ENCODE data around the gene CHST3. TPM values are rescaled to one million over a fixed set of nuclear protein-coding genes. Genes with fewer than 3 reads are reported as not detected.

The CHST3 gene
- total RNA-seq, 1 experiment from 2014 or later = 23.6 TPM

DNA sequence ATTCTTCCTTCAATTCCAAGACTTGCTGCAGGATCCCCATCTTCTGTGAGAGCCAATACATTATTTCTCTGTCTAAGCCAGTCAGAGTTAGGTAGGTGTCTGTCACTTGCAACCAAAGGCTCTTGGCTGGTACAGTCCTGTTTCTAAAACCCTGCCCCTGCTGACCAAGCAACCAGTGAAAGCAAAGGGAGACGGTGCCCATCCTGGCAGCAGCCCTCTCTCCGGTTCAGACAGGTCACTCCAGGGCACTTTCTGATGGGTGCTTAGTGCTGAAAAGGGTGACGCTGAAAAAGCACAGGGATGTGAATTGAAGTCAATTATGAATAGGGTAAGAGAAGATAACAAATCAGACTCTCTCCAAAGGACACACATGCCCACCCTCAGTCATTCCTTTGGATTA lies 86.7 kb downstream of the CHST3 start:
- no peak for DNase-seq (ENCODE audit: low read depth)

DNA sequence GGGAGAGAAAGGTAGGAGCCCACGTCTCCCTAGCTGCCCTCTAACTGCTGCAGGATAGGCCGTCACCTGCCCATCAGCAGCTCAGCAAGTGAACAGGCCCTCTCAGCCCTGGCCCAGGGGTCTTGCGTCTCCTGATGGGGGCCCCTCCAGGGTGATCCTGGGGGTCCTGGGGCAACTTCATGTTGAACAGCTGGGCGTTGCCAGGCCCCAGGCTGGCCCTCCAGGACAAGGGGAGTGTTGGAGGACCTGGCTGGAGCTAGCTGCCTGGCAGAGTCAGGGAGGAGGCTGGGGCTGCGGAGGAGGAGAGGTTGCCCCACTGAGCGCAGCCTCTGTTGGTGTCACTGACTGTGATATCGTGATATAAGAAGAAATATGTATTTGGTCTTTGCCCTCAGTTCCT lies 89.5 kb downstream of the CHST3 start:
- no peak for DNase-seq (ENCODE audit: low read depth)

DNA sequence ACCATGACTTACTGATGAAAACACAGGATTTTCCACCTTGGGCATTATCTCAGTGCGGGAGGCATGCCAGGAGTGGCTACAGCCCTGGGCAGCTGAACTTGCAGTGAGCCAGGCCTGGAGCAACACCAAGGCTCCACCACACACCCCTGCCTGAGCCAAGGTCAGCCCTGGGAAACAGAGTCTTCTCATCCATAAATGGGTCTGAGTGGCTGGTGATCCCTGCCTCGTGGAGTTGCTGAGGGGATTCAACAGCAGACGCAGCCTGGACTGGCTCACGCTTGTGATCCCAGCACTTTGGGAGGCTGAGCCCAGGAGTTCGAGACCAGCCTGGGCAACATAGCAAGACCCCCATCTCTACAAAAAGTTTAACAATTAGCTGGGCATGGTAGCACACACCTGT lies 91.9 kb downstream of the CHST3 start:
- no peak for DNase-seq (ENCODE audit: low read depth)

DNA sequence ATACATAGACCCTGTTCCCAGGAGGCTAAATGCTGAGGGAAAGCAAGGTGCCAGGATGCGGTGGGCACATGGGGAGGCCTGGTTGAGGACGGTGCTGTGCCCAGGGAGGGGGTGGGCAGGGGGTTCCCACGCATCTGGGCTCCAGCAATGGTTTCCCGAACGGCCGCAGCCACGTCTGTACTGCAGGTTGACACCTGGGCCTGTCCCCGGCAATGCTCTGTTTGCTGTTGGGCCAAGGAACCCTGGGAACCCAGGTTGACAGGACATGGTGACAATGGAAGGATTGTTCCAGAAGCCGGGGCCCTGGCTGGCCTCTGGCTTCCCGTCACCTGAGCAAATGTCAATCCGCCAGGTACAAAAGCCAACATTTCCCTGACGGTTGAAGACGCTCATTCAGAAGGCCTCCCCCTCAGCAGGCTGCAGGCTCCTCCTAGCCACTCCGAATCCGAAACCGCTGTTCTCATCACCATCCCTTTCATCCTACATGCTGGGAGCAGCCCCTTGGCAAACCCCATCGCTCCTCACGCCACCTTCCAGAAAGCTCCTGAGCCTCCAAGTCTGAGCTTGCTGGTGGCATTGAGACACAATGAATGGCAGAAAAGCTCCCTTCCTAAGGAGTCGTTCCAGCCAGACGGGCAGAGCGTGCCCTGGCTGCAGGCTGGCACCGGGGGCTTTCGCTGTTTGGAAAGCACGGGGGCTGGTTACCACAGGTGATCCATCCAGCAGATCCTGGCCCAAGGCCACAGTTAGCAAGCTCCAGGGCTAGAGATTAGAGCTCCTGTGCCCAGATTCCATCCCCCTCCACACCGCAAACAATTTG lies 92.9 kb downstream of the CHST3 start:
- DNase-seq (ENCODE audit: low read depth) = no peak

DNA sequence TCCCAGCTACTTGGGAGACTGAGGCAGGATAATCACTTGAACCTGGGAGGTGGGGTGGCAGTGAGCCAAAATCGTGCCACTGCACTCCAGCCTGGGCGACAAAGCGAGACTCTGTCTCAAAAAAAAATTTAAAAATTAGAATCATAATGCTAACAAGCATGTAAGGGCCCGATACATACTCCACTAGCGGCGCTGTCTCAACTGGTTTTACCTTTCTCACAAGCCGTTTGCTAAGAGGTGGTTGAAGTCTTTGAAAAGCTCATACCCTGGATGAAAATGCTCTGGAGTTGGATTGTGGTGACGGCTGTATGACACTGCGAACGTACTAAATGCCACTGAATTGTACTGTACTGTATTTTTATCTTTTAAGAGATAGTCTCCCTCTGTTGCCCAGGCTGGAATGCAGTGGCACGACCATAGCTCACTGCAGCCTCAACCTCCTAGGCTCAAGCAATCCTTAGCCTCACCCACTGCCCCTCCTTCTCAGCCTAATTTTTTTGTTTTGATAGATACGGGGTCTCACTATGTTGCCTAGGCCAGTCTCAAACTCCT lies 94.2 kb downstream of the CHST3 start:
- no peak for DNase-seq (ENCODE audit: low read depth)

DNA sequence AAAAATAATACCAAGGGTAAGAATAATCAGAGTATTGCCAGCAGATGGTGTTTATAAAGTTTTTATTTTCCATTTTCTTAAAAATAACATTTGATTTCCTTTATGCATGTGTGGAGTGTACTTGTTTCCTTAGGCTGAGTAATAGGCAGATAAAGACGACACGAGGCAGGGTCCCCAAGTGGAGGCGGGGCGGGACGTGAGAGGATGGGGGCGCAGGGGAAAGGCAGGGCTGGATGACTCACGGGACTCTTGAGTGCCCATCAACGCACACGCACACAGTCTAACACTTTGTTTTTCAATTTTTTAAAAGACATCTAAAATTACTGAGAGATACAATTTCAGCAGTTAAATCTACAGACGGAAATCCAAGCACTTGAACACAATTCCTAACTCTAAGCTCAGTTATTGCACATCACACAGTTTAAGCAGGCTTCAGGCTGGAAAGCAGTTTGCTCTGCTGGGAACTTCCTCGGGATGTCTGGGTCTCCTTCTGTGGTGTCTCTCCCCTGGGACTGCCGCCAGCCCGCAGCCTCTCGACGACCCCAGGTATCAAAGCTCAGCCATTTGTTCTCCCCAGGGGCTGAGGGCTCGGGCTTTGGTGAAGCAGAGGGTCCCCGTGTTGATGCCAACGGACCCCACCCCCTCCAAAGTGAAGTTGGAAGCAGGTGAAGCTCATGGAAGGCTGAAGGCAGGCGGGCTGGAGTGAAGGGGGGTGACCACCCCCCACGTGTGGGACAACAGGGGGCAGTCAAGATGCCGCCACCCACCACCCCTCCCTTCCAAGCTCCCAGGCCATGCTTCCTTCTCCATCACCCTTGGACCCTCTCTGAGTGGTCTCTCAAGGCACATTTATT lies 95.0 kb downstream of the CHST3 start:
- DNase-seq (ENCODE audit: low read depth) = no peak

DNA sequence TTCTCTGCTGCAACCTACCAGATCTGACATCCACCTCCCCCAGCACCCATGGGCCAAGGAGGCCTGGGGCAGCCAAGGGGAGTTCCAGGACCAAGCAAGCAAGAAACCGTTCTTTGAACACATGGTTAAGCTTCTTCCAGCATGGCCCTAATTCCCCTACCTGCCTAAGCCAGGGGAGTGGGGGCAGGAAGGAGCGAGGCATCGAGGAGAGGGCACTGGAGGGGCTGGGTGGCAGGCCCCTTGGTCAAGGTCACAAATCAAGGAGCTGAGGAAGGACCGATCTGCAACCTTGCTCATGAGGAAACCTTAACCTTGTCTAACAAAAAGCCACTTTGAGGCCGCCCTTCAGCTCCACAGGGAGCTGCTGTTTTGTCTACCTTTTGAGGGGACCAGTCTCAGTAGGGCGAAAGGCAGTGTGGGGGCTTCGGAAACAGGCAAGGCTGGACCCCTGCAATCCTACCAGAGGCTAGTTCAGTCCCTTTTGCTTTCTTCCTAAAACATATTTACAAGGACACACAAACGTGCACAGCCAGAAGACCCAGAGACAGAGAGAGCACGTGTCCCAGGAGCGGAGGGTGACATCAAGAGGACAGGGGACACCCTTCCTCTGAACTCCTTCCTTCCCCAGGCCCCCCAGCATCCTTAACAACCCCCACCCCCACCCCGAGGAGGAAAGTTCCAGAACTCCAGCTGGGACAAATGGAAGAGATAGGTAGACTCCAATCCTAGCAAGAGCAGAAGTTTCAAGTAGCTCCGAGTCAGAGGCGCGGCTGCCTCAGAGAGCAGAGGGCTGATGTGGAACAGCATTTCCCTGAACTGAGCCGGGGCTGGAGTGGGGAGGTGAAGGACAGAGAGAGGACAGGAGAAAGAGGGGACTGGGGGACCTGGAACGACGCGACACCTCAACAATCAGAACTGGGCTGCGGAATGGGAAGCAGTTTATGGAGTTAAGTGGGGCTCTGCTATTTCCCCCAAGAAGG lies 95.9 kb downstream of the CHST3 start:
- DNase-seq (ENCODE audit: low read depth) = no peak

DNA sequence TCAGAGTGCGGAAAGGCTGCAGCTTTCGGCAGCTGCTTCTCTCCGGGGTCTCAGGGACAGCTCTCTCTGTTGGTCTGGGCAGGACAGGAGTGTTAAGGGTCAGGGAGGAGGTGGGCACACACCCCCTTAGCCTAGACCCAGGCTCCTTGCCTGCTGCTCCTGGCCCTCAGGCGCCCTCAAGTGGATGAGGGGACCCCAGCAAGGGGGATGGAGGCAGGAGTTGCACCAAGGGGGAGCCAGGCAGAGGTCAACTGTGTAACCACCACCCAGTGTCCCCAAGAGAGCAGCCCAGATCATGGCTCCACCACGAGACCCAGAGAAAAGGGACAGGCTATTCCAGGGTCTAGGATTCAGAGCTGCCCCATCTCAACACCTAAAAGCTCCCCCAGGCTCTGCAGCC lies 97.3 kb downstream of the CHST3 start:
- DNase-seq (ENCODE audit: low read depth) = no peak

DNA sequence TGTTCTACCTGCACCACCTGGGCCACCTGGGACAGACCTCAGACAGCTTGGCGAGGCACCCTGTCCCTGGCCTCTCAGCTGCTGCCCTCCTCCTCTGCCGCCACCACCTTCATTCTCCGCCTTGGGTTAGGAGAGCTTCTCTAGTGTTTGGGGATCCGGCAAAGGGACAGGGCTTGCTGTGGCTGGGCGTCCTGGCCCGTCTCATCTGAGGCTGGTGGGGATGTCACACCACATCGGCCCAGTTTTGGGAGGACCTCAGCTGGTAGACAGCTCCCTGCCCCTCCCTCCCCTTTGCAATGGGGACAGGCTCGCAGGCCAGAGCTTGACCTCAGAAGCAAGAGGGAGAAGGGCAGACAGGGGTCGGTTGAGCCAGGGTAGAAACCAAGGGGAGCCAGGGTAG lies 97.7 kb downstream of the CHST3 start:
- DNase-seq (ENCODE audit: low read depth) = no peak

DNA sequence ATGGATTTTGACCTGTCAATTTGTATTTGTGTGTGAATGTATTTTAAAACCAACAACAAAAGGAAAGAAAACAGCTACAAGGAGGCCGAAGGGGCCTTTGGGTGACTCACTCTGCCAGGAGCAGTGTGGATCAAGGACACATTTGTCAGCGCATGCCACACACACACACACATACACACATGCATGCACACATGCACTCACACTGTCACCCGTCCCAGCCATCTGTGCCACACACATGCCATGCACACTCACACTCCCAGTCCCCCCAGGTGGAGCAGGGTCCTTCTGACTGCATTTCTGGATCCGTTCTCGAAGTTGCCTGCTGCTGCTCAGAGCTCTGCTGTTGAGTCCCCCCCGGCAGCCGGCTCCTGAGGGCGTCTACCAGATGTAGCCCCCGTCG lies 98.2 kb downstream of the CHST3 start:
- no peak for DNase-seq (ENCODE audit: low read depth)

Other genes starting within 250 kb of the CHST3 start
- gene C10orf105, start 244.6 kb upstream of the CHST3 start, total RNA-seq (2014; rRNA removed; shearing (Covaris generic)) = not detected in 2 replicates
- 0.02 and 0.17 TPM in 2 replicates for gene VSIR, start 190.9 kb upstream of the CHST3 start, total RNA-seq (2014; rRNA removed; shearing (Covaris generic))
- 289 and 329 TPM in 2 replicates for gene PSAP, start 113.1 kb upstream of the CHST3 start, total RNA-seq (2014; rRNA removed; shearing (Covaris generic))
- gene SPOCK2, start 124.2 kb downstream of the CHST3 start, total RNA-seq (2014; rRNA removed; shearing (Covaris generic)) = not detected in 2 replicates